Mammary epithelial cell (primary cell): ENCODE results near the gene TTYH2.

ENCODE experiments used
- CTCF ChIP-seq, 2 donors: IDR thresholded peaks in 1 of 2; conservative IDR thresholded peaks in 1 of 2; 2 replicates each; pipeline ENCODE4 v1.5.1; 2011 to 2012; ENCODE audit warnings: inconsistent platforms in 2 of 2, low read length in 2 of 2, mild to moderate bottlenecking in 2 of 2, control low read depth in 1 of 2, low read depth in 1 of 2; ENCODE audit not compliant: insufficient read depth in 1 of 2; ENCODE audit errors: extremely low read depth in 1 of 2
- EZH2 ChIP-seq: IDR thresholded peaks from 2 replicates; pipeline ENCODE4 v1.6.1; 2012; ENCODE audit warnings: low read length, inconsistent platforms, borderline replicate concordance

GRCh38 chr17:74228306-74228978 lies 15.1 kb downstream of the TTYH2 start:
- TF ChIP-seq EZH2, result no peak
- no peak for TF ChIP-seq CTCF (conservative IDR thresholded peaks at IDR 0.05 in 1 of 2, IDR thresholded peaks at IDR 0.05 in 1 of 2; ENCODE audit: extremely low read depth in 1 of 2, insufficient read depth in 1 of 2, low read depth in 1 of 2, low read length in 2 of 2)
